NCI-H2196 treated with DMSO at 0.1 percent for 48 hours (cell line): ENCODE measurements around the gene STARD3.
"Not testable (repeated sequence)": the region's sequence is repeated elsewhere in the genome, so short reads cannot be mapped to it uniquely, and the experiment has no call there.

Source experiments
- DNase-seq: peaks from one replicate; lab custom pipeline; 2025; ENCODE audit not compliant: unreplicated experiment; lab: John Stamatoyannopoulos, UW

STARD3 gene

GRCh38 chr17:39687546-39688474 lies 50.9 kb downstream of the STARD3 start, which contains the start of gene PGAP3:
PGAP3 (minus strand) TSS chr17:39688057; CDS start chr17:39688014, 43 bp downstream.
- DNase-seq, result peak; percentile 82

DNA sequence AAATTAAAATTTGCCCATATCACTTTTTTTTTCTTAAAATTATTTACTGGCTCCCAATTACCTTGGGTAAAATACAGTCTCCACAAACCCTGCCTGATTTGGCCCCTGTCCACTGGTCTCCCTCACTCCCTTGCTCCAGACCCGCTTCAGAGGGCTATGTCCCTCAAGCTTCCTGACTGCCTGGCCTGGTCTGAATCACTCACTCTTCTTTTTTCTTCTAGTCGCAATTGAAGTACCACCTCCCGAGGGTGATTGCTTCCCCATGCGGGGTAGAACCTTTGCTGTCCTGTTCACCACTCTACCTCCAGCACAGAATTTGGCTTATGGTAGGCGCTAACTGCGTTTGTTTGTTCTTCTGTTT lies 51.5 kb downstream of the STARD3 start:
- DNase-seq, result no peak

DNA sequence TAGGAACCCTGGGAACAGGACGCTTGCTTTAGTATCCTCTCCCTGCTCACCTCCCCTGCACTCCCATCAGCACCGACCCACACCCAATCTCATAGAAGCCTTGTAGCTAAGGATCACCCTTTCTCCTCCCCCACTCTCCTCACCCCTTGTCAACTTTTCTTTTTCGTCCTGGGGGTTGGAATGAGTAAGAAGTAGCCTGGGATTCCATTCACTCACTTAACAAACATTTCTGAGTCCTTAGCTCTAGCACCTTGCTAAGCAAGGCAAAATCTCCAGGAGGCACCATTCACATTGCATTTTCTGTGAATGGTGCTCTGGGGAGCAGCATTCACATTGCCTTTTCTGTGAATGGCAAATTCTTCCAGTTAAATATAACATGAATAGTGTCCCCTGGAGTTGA lies 52.0 kb downstream of the STARD3 start:
- DNase-seq, result no peak

DNA sequence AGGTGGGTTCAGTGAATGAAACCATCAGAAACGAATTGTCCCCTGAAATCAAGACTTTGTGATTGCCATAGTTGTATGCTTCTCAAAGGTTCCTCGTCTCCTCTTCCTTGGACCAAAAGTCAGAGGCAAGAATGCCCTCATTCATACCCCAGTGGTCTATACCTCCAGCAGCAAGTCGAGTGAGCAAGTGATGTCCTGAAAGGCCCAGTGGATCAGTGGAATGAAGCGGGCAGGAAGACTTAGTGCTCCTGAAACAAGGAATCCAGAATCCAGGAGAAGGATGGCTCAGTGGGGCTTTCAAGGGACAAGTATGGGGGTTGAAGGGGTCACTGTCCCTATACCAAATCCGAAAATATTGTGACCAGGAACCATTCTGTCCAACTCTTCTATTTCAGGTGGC lies 57.6 kb downstream of the STARD3 start:
- DNase-seq, result no peak

DNA sequence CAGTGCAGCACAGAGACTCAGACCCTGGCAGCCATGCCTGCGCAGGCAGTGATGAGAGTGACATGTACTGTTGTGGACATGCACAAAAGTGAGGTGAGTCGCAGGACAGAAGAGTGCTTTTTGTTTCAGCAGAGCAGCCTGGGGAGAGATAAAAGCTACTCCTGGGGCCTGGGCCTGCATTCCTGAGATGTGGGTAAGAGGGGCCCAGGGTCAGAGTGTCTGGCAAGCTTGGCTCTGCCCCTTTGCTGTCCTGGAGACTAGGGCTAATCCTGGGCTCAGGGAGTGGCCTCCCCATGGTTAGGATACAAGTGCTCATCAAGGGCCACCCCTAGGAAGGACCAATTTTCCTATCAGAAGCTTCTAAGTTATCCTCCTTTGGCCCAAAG lies 58.1 kb downstream of the STARD3 start:
- DNase-seq, result no peak

DNA sequence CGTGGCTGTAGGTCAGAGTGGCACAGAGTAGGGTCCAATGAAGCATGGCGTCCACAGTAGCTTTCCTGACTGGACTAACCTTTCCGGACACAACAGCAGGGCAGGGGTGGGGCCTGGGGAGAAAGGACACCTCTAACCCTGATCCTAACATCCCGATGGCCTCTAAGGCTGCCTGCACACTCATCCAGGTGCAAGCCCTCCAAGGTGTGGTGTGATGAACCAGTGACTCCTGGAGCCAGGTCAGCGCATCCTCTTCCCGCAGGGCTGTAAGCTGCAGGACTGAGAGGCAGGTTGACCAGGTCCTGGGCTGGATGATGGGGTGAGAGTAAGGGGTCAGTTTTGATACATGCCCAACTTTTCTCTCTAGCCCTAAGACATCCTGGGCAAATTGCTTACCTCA lies 59.8 kb downstream of the STARD3 start:
- DNase-seq, result no peak

DNA sequence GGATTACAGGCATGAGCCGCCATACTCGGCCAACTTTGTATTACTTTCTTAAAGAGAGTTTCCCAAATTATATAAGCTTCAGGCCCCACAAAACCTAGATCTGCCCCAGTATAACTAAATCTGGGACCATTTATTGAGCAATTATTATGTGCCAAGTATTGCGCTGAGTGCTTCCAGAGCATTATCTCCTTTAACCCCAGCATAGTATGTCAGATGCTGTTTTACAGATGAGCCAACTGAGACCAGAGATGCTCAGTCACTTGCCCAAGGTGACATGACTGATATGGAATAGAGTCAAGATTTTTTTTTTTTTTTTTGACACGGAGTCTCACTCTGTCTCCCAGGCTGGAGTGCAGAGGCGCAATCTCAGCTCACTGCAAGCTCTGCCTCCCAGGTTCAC lies 61.0 kb downstream of the STARD3 start:
- DNase-seq, result no peak

DNA sequence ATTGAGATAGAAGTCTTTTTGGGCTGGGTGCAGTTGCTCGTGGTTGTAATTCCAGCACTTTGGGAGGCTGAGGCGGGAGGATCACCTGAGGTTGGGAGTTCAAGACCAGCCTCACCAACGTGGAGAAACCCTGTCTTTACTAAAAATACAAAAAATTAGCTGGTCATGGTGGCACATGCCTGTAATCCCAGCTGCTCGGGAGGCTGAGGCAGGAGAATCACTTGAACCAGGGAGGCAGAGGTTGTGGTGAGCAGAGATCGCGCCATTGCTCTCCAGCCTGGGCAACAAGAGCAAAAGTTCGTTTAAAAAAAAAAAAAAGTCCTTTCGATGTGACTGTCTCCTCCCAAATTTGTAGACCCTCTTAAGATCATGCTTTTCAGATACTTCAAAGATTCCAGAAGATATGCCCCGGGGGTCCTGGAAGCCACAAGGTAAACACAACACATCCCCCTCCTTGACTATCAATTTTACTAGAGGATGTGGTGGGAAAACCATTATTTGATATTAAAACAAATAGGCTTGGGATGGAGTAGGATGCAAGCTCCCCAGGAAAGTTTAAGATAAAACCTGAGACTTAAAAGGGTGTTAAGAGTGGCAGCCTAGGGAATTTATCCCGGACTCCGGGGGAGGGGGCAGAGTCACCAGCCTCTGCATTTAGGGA lies 62.3 kb downstream of the STARD3 start:
- DNase-seq, result not testable (repeated sequence)

GRCh38 chr17:39699818-39700147 lies 62.8 kb downstream of the STARD3 start, which contains the start of gene ERBB2:
ERBB2 (plus strand) TSS chr17:39700064; CDS start chr17:39700239, 175 bp downstream.
- DNase-seq, result no peak

- DNase-seq, result no peak
Measured at GRCh38 chr17:39700148-39700987, 63.4 kb downstream of the STARD3 start.

- no peak for DNase-seq
Measured at GRCh38 chr17:39701012-39701783, 64.3 kb downstream of the STARD3 start.

- no peak for DNase-seq
Measured at GRCh38 chr17:39701784-39702422, 65.0 kb downstream of the STARD3 start.

GRCh38 chr17:39702901-39703893 lies 66.3 kb downstream of the STARD3 start:
- peak; percentile 3 for DNase-seq

GRCh38 chr17:39703913-39704312 lies 67.0 kb downstream of the STARD3 start:
- no peak for DNase-seq

GRCh38 chr17:39704821-39705551 lies 68.0 kb downstream of the STARD3 start:
- DNase-seq, result no peak

DNA sequence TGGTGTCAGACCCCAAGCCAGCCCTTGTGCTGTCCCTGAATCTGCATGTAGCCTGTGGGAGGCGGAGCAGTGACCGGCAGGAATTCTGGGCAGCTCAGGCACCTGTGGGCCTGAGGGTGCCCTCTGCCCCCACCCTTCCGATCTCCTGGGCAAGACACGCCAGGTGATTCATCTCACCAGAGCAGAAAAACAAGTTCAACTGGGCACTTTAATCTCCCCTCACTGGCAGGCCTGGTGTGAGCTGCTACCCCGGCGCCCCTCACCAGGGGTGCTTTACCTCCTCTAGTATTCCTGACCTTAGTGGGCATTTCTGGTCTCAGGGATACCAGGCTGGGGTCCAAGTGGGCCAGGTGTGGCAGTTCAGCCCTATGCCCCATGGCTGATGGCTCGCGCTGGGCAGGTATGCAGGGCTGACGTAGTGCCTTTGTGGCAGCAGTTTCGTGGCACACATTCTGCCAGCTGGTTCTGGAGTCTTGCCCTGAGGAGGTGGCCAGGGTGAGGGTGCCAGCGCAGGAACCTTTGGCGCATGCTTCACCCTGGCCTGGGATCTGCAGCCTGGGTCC lies 68.9 kb downstream of the STARD3 start:
- DNase-seq, result peak; percentile 17

GRCh38 chr17:39706383-39706782 lies 69.4 kb downstream of the STARD3 start:
- DNase-seq, result no peak

DNA sequence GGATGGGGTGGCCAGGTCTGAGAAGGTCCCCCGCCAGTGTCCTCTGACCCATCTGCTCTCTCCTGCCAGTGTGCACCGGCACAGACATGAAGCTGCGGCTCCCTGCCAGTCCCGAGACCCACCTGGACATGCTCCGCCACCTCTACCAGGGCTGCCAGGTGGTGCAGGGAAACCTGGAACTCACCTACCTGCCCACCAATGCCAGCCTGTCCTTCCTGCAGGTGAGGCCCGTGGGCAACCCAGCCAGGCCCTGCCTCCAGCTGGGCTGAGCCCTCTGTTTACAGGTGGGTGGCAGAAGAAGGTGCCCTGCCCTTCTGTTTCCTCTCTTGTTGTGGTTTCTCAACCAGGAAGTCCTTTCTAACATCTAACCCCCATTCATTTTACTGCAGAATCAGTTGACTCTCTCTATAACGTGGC lies 70.0 kb downstream of the STARD3 start:
- DNase-seq, result no peak
